GM19455 (cell line): ENCODE results near the gene SPDYE3.
"Not testable (repeated sequence)": the region's sequence is repeated elsewhere in the genome, so short reads cannot be mapped to it uniquely, and the experiment has no call there.

Source experiments
- ATAC-seq: cut with Tn5 transposase; IDR thresholded peaks from one replicate; pipeline ENCODE4 v1.9.1; 2021; ENCODE audit not compliant: unreplicated experiment

Gene SPDYE3

DNA sequence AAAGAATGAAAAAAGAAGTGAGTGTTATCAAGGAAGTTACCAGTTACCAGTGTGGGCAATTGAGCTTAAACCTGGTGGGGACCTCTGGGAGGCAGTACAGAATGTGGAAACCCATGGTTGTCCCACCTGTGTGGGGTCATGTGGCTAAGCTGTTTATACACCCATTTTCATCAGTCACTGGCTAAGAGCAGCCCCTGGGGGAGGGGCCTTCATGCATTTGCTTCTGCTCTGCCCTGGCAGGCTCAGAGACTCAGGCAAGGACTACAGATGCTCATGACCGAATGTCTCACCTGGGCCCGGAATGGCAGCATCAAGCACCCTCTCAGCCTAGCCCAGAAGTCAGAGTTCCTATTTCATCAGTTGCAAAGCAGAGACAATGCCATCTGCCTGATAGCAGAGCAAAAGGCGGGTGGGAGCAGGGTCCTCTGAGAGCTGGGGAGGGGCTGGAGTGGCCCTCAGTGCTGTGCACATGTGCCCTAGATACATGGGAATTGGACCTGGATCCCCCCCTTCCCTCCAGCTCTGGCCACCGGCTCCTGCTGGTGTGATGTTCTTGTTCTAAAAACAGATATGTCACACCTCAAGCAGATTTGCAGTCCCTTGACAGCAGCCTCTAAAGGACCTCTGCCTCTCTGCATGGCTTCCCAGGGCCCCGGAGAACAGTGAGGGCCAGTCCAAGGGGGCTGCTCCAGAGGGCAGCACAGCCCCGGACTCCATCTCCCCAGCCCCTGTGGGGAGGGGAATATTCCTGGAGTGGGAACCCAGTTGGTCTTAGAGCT lies 20.1 kb upstream of the SPDYE3 start:
- ATAC-seq: not testable (repeated sequence)

DNA sequence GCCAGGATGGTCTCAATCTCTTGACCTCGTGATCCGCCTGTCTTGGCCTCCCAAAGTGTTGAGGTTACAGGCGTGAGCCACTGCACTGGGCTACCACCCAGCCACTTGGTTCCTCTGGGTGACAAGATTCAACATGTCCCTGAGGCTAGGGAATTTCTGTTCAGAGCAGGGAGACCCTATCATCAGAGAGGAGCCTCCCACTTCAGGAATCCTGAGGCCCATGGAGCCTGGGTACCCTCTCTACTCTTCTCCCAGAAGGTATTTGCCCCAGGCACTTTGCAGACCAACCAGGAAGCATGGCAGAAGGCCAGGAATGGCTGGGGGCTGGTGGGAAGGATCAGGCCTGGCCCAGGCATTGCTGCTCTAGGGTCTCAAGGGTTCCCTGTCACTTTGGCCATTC lies 19.2 kb upstream of the SPDYE3 start:
- ATAC-seq: not testable (repeated sequence)

DNA sequence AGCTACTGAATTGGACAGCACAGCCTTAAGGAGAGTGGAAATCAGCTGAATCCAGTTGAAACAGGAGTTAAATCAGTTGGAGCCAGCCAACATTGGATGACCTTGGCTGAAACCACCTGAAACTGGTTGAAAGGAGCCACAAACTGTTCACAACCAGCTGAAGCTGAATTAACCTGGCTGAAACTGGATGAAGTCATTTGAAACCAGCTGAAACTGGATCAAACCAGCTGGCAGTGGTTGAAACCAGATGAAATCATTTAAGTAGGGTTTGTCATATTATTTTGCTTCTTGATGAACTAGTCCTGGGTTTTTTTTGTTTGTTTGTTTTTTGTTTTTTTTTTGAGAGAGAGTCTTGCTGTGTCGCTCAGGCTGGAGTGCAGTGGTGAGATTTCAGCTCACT lies 15.3 kb upstream of the SPDYE3 start:
- ATAC-seq: not testable (repeated sequence)

DNA sequence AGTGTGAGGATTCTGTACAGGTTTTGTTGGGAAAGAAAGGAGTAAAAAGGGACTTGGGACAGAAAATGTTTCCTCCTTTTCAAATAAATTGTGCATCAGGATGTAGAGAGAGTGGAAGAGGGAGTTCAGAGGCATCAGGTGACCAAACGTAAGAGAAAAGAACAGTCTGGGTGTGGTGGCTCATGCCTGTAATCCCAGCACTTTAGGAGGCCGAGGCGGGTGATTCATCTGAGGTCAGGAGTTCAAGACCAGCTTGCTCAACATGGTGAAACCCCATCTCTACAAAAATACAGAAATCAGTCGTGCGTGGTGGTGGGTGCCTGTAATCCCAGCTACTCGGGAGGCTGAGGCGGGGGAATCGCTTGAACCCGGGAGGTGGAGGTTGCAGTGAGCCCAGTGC lies 12.2 kb upstream of the SPDYE3 start:
- not testable (repeated sequence) for ATAC-seq

DNA sequence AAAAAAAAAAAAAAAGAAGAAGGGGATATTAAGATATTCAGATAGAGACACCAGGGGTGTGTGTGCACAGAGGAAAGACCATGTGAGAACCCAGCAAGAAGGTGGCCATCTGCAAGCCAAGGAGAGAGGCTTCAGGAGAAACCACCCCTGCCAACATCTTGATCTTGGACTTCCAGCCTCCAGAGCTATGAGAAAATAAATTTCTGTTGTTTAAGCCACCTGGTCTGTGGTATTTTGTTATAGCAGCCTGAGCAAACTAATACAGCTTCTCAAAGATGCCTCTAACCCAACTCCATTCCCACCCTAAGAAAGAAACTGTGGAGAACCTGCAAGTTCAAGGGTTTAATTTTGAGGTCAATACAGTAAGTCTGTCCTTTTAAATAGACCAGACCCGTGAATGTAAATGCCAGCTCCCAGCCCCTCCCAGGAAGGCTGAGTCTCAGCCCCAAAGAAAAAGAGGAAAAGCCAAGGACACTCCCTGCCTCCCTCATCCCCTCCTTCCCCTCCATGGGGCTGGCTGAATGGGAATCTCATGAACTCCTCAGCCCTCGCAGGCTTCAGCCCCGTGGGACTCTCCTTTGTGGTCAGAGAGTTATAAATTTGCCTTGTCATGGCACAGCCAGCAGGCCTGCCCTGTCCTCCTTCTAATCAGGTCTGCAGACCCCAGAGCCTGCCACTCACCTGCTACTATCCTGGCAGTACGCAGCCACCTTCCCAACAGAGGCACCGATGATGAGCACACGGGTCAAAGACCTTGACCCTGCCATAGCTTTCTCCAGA lies 9.5 kb upstream of the SPDYE3 start:
- not testable (repeated sequence) for ATAC-seq

DNA sequence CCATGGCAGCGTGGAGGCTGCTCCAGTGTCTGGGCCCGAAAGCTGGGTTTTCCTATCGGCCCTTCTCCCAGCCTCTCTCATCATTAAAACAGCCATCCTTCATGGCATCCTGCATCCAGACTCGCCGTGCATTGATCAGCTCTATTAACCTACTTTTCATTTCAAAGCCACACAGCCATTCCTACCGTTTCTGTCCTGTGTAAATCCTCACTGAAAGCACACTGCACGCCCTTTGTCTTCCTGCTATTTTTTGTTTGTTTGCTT lies 8.9 kb upstream of the SPDYE3 start:
- not testable (repeated sequence) for ATAC-seq

DNA sequence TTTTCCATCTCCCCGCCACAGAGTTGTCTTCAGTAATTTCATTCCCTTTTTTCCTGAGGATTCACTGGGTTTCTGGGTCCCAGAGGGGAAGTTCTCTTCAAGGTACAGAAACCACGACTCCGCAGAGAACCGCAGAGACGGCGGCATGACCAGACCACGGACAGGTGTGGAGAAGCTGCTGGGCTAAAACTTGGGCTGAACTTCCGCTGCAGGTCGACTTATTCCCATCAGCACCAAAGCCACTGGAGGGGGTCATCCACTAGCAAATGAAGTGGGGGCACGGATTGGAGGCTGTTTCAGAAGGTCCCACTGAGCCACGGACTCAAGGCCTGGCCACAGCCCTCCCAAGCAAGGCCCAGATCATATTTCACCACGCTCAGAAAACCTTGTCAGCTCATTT lies 3.0 kb upstream of the SPDYE3 start:
- not testable (repeated sequence) for ATAC-seq

DNA sequence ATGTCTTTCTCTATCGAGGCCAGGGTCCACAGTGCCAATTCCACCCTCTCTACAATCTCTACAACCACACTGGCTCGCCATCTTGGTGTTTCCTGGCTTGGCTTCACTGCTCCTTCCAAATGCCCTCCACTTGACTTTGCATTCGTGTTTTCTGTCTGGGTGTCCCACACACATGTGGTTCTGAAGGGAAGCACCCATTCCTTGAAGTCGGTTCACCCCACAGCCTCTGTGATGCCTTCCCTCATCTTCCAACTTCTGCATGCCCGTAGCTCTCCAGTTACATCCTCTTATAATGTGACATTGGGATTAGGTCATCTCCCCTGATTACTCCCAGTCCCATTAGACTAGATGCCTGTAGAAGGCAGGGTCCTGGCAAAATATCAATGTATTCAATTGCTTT lies 10.8 kb downstream of the SPDYE3 start:
- ATAC-seq: not testable (repeated sequence)

DNA sequence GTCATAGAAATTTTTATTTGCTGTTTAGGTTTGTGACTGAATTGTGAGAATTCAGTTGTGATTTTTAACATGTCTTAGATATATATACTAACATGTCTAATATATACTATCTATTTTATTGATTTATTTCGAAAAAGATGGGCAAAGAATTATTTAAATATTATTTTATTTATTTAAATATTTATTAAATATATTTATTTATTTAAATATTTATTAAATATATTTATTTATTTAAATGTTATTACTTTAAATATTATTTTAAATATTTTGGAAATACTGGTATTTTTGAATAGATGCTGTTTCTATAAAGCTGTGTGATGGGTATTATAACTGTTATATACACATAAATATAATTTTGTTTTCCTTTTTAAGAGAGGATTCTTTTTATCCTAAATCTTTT lies 14.1 kb downstream of the SPDYE3 start:
- not testable (repeated sequence) for ATAC-seq

DNA sequence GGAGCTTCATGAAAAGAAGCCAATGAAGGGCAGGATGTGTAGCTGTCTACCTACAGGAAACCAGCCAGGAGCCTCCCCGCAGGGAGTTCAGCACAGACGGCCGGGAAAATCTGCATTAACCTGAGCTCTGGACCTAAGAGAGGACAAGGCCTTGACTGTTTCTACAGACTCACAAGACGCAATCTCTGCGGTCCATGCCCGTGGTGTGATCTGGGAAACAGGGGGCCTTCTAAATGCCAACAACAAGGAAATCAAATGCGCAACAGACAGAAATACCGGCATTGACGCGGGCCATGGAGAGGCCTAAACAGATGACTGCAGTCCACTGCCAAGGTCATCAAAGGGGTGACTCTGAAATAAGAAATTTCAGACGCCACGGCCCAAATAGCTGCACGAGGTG lies 16.7 kb downstream of the SPDYE3 start:
- not testable (repeated sequence) for ATAC-seq

DNA sequence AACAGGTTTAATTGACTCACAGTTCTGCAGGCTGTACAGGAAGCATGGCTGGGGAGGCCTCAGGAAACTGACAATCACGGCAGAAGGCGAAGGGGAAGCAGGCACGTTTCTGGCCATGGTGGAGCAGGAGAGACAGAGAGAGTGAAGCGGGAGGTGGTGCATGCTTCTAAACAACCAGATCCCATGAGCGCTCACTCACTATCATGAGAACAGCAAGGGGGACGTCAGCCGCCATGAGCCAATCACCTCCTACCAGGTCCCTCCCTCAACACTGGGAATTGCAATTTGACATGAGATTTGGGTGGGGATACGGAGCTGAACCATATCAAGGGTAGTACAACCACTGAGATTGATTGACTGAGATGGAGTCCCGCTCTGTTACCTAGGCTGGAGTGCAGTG lies 18.2 kb downstream of the SPDYE3 start:
- not testable (repeated sequence) for ATAC-seq

DNA sequence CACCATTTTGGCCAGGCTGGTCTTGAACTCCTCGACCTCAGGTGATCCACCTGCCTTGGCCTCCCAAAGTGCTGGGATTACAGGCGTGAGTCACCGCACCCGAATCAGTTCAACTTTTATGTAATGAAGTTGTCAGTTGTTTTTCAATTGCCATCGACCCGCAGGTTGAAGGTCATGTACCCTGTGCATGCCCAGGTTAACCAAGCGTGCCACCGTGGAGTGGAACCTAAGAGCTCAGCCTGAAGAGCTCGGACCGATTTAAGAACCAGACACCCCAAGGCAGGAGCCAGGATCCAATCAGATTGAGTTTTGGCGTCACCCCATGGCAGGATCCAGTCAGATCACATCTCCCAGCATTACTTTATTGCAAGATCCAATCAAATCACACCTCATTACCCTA lies 19.4 kb downstream of the SPDYE3 start:
- not testable (repeated sequence) for ATAC-seq

DNA sequence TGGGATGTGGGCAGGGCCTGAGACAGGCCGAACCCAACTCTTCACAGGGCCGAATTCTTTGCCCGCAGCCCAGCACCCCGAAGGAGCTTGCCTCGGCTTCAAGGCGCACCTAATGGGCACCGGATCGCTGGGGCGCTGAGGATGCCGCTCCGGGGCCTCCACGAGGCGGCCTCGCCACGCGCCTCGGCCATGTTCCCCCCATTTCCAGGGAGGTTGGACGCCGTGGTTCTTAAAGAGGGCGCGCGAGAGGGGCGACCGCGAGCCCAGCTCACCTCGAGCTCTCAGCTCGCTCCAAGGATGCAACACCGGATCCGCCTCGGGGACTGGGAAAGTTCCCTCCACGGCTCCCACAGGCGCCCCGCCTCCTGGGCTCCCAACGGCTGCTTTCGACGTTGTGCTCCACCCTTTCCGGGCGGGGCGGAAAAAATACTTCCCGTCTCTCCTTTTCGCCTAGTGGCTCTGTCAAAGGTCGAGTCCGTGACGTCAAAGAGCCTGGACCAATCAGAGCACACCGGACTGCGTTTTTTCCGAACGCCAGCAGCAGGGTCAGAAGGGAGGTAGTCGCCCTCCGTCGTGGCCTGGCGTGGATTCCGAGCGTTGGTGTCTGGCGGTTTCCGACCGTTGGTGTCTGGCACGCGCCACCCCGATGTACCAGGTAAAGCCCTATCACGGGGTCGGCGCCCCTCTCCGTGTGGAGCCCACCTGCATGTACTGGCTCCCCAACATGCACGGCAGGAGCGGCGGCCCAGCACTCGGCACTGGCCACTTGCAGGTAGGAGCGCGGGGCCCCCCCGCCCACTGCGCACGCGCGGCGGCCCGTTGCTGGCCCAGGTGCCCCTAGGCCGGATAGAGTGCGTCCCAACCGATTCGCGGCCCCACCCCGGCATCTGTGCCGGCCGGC lies 28.3 kb downstream of the SPDYE3 start:
- peak; percentile 89 for ATAC-seq

DNA sequence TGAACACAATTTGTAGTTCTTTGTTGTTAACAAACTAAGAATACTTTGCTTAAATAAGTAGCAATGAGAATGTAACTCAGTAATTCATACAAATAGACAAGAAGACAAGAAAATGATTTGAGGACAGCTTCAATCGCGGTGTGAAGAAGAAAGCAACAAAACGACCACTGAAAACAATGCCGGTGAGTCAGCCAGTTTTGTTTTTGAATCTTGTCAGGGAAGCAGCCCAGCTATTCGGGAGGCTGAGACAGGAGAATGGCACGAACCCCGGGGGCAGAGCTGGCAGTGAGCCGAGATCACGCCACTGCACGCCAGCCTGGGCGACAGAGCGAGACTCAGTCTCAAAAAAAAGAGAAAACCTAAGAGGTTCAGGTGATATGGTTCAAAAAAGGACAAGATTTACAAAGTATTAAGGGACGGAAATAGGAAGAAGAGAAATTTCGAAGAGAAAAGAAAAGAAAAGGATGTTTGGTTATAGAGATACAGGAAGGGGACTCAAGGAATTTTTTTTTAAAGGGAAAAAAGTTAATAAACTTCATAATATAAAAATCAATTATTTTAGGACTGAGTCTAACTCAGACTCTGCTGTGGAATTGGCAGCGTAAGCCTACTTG lies 30.7 kb downstream of the SPDYE3 start:
- ATAC-seq: not testable (repeated sequence)

DNA sequence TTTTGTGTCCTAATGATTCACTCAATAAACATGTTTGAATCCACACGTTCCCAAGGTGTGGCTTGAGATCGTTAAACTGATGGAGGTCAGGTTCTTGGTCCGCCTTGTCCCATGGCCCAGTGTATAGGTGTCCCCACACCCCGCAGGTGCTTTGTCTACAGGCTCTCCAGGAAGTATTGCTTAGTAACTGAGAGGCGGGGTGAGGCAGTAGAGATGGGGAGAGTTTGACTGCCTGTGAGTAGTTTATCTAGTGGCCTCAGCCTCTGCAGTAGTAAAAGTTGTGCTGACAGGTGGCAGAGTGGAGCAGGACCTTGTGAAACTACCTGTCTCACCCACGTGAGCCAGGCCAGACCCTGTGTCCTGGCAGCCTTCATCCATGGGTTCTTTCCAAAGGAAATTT lies 33.8 kb downstream of the SPDYE3 start:
- ATAC-seq: not testable (repeated sequence)

DNA sequence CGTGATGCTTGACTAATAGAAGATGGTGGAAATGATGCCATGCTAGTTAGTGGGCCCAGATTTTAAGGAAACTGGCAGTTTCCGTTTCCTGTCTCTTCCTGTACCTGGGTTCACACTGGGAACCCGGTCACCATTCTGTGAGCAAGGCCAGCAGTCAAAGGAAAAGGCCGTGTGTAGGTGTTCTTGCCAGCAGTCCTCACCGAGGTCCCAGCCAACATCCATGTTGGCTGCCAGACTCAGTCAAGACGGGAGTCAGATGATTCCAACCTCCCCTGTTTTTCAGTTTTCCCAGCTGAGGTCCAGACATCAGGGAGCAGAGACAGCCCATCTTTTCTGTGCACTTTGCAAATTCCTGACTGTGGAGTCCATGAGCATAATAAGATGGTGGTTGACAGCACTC lies 35.3 kb downstream of the SPDYE3 start:
- ATAC-seq: no peak

DNA sequence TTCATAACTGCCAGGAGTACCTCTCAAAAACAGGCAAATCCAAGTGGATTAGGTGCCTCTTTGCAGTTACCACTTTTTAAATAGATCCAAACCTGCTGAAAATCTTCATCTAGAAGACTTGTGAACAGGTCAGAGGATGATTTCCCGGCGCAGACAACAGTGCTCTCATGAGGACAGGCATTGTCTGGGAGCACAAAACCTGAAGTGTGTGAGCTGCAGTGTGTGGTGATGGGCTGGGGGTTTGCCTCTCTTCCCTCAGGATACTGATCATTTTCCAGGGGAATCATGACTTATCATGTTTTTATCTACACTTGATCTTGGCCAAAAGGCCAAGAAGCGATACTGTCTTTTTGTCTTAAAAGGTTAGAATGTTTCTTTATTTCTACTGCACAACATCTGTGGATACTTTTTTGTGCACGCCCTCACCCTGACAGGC lies 36.6 kb downstream of the SPDYE3 start:
- not testable (repeated sequence) for ATAC-seq

DNA sequence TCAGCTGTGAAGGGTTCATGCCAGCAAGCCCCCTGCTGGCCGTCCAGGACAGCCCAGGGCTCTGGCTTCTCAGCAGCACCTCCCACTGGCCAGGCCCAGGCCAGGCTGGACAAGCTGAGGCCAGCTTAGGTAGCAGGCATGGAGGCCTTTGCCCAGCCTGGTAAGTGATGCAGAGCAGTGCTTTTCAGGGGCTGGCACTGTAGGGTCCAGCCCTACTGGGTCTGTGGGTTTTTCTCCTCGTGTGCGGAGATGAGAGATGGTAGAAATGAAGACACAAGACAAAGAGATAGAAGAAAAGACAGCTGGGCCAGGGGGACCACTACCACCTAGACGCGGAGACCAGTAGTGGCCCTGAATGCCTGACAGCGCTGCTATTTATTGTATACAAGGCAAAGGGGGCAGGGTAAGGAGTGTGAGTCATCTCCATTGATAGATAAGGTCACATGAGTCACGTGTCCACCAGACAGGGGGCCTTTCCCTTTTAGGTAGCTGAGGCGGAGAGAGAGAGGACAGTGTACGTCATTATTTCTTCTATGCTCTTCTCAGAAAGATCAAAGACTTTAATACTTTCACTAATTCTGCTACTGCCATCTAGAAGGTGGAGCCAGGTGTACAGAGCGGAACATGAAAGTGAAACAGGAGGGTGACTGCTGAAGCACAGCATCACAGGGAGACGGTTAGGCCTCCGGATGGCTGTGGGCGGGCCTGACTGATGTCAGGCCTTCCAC lies 37.2 kb downstream of the SPDYE3 start:
- peak; percentile 80 for ATAC-seq

DNA sequence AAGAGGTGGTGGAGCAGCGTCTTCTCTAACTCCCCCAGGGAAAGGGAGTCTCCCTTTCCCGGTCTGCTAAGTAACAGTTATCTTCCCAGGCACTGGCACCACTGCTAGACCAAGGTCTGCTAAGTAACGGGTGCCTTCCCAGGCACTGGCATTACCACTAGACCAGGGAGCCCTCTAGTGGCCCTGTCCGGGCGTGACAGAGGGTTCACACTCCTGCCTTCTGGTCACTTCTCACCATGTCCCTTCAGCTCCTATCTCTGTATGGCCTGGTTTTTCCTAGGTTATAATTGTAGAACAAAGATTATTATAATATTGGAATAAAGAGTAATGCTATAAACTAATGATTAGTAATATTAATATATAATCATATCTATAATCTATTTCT lies 37.8 kb downstream of the SPDYE3 start:
- ATAC-seq: peak; percentile 31

DNA sequence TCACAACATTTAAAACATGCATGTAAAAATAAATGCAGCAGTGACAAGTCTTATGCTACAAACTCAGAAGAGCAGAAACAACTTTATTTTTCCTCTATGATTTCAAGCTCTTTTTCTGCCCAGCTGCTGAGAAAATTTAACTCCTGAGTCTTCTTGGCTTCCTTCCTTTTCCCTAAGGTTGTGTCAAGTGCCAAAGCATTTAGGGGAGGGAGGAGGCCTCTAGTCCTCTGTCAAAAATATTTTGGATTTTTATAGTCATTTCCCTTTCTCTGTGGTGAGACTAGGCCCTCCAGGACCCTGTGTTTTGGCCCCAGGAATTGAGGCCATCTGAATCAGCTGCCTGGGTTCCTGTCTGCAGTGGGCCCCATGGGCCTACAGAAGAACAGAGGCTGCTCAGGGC lies 39.4 kb downstream of the SPDYE3 start:
- no peak for ATAC-seq
